ENCODE measurements around the gene SH3GLB1.

DNA sequence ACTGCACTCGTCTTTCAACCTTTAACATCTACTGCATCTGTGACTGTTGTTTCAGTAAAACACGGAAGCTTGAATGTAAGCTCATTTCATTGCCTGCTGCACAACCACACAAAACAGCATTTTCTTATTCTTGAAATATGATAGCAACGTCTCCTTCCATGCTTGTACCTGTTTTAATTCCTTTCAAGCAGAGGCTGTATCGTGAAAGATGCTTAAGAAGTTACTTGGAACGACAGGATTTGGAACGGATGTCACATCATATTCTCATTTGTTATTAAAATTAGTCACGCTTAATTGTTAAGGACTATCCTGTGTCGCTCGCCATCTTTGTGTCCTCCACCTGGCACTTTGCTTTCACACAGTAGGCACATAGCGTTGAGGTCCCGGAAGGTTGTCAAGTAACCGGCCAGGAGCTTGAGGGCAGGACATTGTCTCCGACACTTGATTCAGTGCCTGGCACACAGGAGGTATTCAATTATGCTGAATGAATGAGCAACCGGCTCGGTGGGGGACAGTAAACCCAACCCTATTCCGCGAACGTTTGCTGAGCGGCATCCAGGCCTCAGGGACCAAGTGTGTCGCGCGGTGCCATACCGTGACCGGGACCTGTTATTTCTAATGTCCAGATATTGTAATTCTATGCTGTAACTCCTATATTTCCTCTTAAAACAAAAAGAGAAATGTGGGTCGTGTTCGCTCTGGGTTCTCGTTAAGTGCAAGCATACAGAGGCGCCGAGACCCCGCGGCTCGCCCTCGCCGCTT lies 499 bp upstream of the SH3GLB1 start:
- TF ChIP-seq POLR2A (IDR thresholded peaks at IDR 0.05; ENCODE audit: low read depth) (no peak), EP300 (IDR thresholded peaks at IDR 0.05) (no peak)
- TF ChIP-seq, protein P1, sequence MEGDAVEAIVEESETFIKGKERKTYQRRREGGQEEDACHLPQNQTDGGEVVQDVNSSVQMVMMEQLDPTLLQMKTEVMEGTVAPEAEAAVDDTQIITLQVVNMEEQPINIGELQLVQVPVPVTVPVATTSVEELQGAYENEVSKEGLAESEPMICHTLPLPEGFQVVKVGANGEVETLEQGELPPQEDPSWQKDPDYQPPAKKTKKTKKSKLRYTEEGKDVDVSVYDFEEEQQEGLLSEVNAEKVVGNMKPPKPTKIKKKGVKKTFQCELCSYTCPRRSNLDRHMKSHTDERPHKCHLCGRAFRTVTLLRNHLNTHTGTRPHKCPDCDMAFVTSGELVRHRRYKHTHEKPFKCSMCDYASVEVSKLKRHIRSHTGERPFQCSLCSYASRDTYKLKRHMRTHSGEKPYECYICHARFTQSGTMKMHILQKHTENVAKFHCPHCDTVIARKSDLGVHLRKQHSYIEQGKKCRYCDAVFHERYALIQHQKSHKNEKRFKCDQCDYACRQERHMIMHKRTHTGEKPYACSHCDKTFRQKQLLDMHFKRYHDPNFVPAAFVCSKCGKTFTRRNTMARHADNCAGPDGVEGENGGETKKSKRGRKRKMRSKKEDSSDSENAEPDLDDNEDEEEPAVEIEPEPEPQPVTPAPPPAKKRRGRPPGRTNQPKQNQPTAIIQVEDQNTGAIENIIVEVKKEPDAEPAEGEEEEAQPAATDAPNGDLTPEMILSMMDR (IDR thresholded peaks at IDR 0.05) = no peak

Measured in esophagus muscularis mucosa (tissue), 4 donors.